CD4-positive, alpha-beta T cell treated with Interleukin-10 for 1 hour (primary cell): ENCODE results near the gene CLDN9.
"Not testable (repeated sequence)": the region's sequence is repeated elsewhere in the genome, so short reads cannot be mapped to it uniquely, and the experiment has no call there.

Experiments used
- DNase-seq: peaks from one replicate; pipeline ENCODE4 v3.0.0-alpha.2; 2020

The CLDN9 gene

GRCh38 chr16:3035972-3036725, 23.4 kb downstream of the CLDN9 start:
- no peak for DNase-seq

DNA sequence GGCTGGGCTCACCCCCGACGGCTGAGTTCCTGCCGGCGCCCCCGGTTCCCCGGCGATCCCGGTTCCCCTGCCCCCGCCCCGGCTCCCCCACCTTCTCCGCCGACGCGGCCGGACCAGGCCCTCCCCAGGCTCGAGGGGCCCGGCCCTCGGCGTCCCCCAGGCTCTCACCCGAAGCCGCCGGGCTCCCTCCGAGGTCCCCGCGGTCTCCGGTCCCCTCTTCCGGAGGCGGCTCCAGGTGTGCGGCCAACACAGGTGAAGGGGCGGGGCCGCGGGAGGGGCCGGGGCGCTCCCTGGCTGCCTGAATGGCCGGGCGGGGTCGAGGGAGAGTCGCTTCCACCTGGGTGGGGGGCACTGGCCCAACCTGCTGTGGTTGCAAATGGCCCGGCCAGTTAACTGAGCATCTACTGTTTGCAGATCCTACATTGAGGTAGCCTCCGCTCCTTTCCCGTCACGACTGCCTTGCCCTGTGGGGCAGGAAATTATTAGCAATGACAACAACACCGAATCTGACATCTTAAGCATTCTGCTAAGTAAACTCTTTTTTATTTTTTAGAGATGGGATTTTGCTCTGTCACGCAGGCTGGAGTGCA, 24.1 kb downstream of the CLDN9 start, which contains the start of gene BICDL2:
TSS of gene BICDL2 (minus strand) at position 219 of the 590 bp plus-strand sequence. CDS start 1,448 bp downstream, outside the sequence.
- DNase-seq: no peak

DNA sequence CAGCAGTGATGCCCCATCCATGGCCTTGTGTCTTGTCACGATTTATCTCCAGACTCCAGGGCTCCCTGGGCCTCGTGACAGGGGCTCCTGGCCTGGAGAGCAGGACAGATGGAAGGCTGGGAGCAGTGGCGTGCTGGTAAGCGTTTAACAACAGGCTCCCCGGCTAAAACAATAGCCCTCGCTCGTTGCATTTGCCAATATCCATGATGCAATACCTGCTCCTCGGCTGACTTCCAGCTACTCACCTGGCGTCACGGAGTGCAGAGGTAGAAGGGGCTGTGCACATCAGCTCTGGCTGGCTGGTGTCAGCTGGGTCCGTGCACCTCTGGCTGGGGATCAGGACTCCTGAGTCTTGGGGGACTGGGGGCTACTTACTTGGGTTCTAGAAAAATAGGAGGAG, 25.5 kb downstream of the CLDN9 start:
- no peak for DNase-seq

- no peak for DNase-seq
These were observed 26.2 kb downstream of the CLDN9 start for GRCh38 chr16:3038896-3039295.

DNA sequence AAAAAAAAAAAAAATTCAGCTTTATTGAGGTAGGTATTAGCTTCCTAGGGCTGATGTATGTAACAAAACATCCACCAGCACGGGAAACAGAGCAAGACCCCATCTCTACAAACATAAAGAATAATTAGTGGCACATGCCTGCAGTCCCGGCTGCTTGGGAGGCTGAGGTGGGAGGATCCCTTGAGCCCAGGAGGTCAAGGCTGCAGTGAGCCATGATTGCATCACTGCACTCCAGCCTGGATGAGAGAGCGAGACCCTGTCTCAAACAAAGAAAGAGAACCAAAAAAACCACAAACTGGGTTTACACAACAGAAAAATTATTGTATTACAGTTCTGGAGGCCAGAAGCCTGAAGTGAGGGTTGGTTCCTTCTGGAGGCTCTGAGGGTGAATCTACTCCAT, 29.7 kb downstream of the CLDN9 start:
- DNase-seq: no peak

- DNase-seq: no peak
These were observed 32.0 kb downstream of the CLDN9 start for GRCh38 chr16:3044708-3045107.

DNA sequence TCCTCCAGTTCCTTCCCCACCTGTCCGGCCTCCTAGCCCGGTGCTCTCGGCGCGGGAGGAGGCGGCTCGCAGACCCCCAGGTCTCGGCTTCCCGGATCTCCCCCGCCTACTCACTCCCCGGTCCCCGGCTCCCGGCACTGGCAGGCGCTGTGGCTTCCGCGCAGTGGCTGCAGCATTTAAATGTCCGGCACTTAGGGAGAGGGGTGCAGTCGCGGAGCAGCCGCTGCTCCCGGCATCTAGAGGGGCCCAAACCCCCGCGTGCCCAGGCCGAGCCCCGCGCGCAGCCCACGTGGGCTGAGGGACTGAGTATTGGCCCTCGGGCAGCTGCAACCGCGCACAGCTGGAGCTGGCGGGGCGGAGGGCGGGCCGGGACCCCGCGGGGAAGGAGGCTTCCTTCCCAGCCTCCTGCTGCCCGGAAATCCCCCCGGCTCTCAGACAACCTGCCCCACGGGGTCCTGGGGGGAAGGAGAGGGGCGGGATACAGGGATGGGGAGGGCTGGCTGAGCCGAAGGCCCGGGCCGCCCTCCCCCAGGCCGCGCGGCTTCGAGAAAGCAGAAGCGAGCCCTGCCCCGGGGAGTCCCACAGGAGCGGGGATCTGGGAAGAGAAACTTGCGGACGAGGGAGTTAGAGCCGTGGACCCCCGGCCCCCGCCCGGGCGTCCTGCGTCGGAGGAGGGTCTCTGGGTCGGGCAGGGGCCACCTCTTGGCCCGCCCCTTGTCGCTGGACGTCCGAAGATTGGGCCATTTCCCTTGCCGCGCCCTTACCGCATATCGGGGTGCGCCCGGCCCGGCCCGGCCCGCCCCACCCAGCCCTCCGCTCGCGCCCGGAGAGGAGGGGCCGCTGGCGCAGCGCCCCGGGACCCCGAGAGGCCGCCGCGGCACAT, 33.3 kb downstream of the CLDN9 start, which contains the start of gene MMP25:
TSS of gene MMP25 (plus strand) at position 804 of the 883 bp plus-strand sequence. CDS start 357 bp downstream, outside the sequence.
- no peak for DNase-seq

- no peak for DNase-seq
These were observed 34.1 kb downstream of the CLDN9 start for GRCh38 chr16:3046641-3047386.

DNA sequence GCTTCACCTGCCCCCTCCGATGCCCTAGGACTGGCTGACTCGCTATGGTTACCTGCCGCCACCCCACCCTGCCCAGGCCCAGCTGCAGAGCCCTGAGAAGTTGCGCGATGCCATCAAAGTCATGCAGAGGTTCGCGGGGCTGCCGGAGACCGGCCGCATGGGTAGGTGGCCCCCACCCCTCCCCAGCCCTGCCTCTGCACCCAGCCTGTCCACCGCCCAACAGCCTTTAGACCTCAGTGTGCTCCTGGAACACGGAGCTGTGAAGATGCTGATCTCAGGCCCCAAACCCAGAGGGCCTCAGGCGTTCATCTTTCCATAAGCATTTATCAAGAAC, 34.6 kb downstream of the CLDN9 start:
- DNase-seq: no peak

DNA sequence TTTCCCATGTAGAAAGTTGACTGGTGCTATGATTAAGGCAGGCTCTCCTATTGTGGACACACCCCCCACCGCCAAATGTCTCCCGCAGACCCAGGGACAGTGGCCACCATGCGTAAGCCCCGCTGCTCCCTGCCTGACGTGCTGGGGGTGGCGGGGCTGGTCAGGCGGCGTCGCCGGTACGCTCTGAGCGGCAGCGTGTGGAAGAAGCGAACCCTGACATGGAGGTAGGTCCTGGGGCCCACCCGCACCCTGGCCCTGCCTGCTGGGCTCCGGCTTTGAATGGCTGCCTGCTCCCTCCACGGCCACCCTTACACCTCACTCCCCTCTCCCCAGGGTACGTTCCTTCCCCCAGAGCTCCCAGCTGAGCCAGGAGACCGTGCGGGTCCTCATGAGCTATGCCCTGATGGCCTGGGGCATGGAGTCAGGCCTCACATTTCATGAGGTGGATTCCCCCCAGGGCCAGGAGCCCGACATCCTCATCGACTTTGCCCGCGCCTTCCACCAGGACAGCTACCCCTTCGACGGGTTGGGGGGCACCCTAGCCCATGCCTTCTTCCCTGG, 37.3 kb downstream of the CLDN9 start:
- DNase-seq: no peak

GRCh38 chr16:3050487-3050886, 37.8 kb downstream of the CLDN9 start:
- DNase-seq: no peak

DNA sequence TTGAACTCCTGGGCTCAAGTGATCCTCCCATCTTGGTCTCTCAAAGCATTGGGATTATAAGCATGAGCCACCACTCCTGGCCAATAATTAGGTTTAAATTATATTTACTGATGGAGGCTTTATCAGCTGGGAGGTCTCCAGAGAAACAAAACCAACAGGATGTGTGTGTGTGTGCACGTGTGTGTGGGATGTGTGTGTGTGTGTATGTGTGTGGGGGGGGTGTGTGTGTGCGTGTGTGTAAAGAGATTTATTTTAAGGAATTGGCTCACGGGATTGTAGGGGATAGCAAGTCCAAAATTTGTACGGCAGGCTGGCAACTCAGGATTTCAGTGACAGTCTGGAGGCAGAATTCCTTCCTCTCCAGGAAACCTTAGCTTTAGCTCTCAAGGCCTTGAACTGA, 38.3 kb downstream of the CLDN9 start:
- no peak for DNase-seq

- DNase-seq: no peak
These were observed 38.8 kb downstream of the CLDN9 start for GRCh38 chr16:3051494-3051893.

DNA sequence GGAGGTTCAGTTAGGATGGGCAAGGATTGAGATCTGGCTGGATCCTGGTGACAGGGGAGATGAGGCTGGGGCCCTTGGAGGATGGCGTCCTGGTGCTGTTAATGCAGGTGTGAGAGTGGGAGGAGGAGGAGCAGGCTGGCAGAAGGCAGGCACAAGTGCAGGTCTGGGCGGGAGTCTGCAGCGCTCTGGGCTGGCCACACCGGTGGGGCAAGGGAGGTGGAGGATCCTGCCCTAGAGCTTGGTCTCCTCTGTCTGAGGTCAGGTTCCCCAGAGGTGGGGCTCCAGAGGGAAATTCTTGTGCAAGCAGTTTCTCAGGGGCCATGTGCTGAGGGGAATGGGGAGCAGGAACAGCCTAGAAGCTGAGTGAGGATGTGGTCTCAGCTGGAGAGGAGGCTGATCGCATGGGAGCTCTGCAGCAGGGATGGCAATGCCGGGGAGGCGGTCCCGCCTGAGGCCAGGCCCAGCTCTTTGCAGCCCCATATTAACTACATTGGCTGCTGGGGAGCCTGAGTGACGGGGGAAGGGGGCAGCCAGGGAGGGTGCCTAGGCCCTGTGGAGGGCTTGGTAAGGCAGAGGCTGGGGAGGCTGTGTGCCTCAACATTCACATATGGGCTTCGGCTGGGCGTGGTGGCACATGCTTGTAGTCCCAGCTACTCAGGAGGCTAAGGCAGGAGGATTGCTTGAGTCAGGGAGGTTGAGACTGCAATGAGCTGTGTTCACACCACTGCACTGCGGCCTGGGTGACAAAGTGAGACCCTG, 40.0 kb downstream of the CLDN9 start:
- not testable (repeated sequence) for DNase-seq

DNA sequence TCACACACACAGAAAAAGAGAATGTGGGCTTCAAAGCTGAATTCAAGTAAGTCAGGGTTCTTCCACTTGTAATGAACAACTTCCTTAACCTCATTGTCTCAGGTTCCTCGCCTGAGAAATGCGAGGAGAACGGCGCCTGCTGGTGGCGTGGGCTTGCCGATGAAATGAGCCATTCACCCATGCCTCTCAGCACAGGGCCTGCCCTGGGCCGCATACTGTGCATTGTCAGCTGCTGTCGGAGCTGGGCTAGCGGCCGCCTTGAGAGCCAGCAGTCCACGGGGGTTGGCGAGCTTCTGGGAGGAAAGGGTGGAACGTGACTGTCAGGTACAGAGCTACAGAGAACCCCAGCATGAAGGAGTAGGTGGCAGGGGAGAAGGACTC, 40.6 kb downstream of the CLDN9 start:
- not testable (repeated sequence) for DNase-seq

DNA sequence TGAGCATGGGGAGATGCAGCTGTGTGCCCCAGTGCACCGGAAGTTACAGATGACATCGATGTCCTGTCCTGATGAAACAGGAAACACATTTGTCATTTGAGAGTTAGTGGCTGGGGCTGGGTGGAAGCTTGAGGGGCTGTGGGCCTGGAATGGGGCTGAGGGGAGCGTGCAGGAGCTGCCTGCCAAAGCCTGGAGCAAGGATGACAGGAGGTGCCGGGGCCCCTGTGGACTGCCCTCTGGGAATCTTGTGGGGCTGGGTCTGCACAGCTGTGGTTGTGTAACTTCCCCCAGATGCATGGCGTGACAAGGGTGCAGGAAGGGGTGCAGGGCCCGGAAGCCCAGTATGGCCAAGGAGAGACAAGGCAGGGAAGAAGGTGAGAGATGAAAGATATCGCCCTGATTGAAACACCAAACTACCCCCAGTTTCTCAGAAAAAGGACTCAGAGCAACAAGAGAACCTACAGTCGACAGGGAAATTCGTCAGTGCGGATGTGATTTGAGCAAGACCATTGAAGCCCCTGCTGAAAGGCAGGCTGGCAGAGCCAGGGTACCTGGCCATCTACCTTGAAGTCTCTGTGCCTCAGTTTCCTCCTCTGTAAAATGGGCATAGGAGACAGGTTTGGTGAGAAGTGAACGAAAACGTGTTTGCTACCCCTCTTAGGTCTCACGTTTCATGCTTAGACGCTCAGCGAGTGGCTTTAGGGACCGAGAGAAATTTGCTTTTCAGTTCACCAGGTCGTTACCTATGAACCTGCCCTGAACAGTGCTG, 42.4 kb downstream of the CLDN9 start:
- no peak for DNase-seq

DNA sequence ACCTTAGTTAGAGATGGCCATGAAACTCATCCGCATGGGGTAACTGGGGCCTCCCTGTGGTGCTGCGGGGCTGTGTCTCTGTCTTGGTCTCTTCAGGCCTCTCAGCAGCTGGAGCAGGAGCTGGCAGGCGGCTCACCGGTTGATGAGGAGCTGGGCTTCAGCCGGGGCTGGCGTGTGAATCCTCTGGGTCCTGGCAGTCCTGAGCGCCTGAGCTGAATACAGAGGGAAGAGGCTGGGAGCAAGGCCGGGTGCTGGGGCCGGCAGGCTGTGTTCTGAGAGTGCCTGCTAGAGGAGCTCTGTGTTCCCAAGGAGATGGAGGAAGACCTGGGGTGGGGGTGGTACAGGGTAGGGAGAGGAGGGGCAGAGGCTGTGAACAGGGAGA, 43.0 kb downstream of the CLDN9 start:
- not testable (repeated sequence) for DNase-seq

- DNase-seq: no peak
These were observed 43.8 kb downstream of the CLDN9 start for GRCh38 chr16:3056336-3057180.

DNA sequence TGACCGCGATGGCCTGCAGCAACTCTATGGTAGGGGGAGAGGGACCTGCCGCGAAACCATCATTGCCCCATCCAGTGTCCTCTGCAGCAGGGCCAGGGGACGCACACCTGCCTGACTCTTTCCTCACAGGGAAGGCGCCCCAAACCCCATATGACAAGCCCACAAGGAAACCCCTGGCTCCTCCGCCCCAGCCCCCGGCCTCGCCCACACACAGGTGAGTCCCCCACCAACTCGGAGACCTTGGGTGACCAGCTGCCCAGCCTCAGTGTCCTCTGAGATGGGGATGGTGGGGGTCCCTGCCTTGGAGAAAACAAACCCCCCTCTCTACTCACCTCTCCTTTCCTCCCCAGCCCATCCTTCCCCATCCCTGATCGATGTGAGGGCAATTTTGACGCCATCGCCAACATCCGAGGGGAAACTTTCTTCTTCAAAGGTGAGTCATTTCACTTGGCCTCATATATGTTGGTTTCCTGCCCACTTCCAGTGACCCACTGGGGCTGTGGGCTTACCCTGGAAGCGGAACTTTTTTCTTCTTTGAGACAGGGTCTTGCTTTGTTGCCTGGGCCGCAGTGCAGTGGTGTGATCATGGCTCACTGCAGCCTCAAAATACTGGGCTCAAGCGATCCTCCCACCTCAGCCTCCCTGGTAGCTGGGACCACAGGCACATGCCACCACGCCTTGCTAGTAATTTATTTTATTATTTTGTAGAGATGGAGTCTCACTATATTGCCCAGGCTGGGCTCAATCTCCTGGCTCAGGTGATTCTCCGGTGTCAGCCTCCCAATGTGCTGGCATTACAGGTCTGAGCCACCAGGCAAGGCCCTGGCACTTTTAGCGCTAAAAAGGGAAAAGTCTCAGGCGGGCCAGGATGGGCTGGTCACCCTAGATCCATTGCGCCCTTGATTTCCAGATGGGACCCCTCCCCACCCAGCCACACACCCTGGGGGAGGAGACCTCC, 44.7 kb downstream of the CLDN9 start:
- no peak for DNase-seq
